Measurements from ENCODE around the gene GAK.

Gene GAK

DNA sequence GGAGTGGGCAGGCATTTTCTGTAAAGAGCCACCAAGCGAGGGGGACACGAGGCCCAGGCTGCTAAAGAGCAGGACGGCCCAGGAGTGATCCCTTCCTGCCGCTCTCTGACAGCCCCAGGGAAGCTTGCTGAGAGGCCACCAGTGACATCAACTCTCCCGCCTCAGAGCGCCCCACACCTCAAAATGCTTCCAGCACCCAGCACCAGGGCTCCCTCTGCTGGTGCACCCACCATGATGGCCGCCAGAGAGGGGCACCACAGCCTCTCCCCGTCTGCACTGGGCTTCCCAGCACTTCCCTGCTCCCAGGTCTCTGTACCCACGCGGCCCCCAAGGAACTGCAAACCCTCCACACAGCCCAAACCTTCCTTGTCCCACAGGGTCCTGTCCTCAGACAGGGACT is 40.4 kb downstream of the GAK start:
- H3K4me3 ChIP-seq (ENCODE audit: low read length) = no peak overlapping the region
- TF ChIP-seq ZNF274 (IDR thresholded peaks at IDR 0.05; ENCODE audit: low read depth, low read length) = no peak

DNA sequence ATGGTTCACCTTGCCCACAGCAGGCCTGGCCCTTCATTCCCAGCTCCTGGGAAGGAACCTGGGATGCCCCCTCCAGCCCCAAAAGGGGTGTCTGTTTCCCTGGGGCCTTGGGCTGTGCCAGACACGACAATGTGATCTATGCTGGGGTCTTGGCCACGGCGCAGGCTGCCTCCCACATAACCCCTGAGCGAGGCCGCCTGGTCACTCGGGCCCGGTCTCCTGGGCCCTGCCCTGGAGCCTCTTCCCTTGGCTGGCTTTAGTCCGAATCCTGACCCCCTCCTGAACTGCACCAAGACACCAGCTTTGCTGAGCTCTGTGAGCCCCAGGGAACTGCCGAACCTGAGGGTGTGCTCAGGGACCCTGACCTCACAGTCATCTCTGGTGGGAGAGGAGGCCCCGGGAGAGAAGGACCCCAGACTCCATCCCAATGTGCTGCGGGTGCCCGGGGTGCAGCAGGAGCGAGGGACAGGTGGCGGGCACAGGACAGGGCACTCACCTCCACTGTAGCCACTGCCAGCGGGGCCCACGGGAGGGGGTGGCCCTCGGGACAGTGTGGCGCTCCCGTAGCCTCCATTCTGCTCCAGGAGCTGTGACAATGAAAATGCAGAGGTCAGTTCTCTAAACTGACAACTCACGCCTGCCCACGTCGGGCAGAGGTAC is 42.0 kb downstream of the GAK start:
- TF ChIP-seq ZNF274 (IDR thresholded peaks at IDR 0.05; ENCODE audit: low read depth, low read length) = no peak
- H3K4me3 ChIP-seq (ENCODE audit: low read length) = no peak overlapping the region

DNA sequence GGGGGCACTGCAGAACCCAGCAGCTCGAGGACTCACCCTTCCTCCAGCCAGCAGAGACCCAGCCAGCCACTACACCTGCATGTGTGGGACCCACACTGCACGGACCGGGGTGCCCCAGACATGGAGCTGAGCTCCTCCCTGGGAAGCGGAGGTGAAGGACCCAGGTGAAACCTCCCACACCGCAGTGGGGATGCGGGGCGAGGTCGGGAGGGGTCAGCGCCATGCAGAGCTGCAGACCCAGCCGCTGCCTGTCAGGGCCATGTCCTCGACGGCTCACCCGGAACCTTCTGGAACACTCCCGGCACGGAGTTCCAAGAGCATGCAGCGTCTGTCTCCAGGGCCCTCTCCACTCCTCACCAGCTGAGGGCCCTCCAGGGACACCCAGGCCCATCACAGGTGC is 42.6 kb downstream of the GAK start:
- TF ChIP-seq ZNF274 (IDR thresholded peaks at IDR 0.05; ENCODE audit: low read depth, low read length) = no peak
- H3K4me3 ChIP-seq (ENCODE audit: low read length) = no peak overlapping the region

DNA sequence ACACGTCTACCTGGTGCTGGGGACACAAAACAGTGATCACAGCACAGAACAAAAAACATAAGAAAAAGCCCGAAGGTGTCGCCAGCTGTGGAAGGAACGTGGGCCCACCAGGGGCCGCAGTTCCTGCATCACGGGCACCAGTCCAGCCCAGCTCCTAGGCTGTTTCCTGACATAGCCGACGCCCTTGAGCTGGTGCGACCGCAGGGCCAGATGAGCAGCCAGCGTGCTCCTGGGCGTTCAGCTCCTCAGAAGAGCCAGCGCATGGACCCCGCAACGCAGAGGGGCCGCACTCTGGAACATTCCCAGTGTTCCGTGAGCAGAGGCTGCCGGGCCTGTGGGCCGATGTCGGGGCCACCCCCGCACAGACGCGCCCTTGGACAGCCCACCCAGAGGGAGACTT is 44.1 kb downstream of the GAK start:
- TF ChIP-seq ZNF274 (IDR thresholded peaks at IDR 0.05; ENCODE audit: low read depth, low read length) = no peak
- no peak overlapping the region for H3K4me3 ChIP-seq (ENCODE audit: low read length)

DNA sequence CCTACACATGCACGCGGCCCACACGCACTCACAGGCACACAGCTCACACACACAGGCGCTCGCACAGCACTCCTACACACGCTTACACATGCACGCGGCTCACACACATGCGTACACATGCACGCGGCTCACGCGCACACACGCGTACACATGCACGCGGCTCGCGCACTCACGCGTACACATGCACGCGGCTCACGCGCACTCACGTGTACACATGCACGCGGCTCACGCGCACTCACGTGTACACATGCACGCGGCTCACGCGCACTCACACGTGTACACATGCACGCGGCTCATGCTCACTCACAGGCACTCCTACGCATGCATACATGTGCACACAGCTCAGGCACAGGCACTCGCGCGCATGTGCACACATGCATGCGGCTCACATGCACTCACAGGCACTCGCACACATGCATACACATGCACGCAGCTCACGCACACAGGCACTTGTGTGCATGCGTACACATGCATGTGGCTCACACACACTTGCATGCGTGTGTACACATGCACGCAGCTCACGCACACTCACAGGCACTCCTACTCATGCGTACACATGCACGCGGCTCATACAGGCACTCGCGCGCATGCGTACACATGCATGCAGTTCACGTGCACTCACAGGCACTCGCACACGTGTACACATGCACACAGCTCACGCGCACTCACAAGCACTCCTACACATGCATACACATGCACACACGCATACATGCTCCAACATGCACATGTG is 44.9 kb downstream of the GAK start:
- H3K4me3 ChIP-seq (ENCODE audit: low read length) = no peak overlapping the region
- TF ChIP-seq ZNF274 (IDR thresholded peaks at IDR 0.05; ENCODE audit: low read depth, low read length) = no peak

DNA sequence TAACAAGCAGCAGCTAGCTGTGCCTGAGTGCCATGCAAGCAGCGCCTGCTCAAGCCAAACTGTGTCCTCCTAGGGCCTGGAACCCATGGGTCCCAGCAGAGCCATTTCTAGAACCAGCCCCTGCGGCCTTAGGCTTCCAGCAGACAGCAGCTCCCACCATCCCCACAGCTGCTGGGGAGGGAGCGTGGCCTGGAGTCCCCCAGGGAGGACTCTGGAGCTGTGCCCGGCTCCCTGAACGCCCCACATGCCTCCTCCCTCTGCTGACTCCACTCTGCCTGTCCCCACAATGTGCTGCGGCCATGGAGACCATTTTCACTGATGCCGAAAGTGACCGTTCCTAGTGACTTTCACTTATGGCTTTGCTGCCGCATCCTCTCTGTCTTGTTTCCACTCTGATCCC is 45.9 kb downstream of the GAK start:
- no peak overlapping the region for H3K4me3 ChIP-seq (ENCODE audit: low read length)
- TF ChIP-seq ZNF274 (IDR thresholded peaks at IDR 0.05; ENCODE audit: low read depth, low read length) = no peak

DNA sequence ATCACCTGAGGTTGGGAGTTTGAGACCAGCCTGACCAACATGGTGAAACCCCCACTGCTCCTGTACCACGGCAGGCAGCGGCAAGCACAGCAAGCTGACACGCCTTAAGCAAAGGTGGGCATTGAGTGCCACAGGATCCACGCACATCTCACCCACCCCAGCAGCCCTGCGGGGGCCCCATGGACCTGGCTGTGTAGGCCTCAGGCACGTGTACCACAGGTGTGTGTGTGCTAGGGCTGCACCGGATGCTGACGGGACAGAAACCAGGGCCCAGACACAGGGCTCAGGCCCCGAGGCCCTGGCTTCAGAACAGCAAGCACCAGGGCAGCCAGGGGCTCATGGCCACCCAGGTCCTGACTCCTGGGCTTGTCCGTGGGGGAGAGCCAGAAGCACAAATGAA is 46.8 kb downstream of the GAK start:
- H3K4me3 ChIP-seq (ENCODE audit: low read length) = no peak overlapping the region
- TF ChIP-seq ZNF274 (IDR thresholded peaks at IDR 0.05; ENCODE audit: low read depth, low read length) = no peak

DNA sequence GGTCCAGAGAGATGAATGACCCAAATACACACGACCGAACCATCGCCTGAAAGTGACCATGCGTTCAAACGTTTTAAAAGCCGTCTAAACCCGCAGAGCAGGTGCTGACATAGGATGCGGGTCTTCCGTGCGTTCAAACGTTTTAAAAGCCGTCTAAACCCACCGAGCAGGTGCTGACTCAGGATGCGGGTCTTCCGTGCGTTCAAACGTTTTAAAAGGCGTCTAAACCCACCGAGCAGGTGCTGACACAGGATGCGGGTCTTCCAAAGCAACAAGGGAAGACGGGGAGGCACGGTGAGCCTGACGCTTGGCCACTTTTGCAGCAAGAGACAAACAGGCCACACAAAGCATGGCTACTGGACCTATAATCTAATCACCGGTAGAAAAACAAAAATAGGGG is 47.2 kb downstream of the GAK start:
- TF ChIP-seq ZNF274 (IDR thresholded peaks at IDR 0.05; ENCODE audit: low read depth, low read length) = no peak

DNA sequence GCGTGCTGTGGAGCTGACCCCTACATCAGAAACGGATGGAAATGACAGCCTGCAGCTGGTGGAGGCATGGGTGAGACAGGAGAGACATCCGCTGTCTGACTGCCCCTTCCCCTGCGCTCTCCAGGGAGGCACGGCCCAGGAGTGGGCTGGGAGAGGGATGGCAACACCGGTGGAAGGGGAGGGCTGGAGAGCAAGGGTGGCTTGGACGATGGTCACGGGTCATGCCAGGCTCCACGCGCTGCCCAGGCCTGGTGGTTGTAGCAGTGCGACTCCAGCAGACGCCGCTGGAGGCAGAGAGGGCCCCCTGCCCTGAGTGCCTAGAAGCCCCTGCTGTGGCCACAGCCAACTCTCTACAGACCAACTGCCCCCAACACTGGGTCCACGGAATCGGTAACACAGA is 47.9 kb downstream of the GAK start:
- H3K4me3 ChIP-seq (ENCODE audit: low read length) = no peak overlapping the region
- TF ChIP-seq ZNF274 (IDR thresholded peaks at IDR 0.05; ENCODE audit: low read depth, low read length) = no peak

More for the DNA sequence above, 47.2 kb downstream of the GAK start:
- no peak overlapping the region for H3K4me3 ChIP-seq (ENCODE audit: low read length)

DNA sequence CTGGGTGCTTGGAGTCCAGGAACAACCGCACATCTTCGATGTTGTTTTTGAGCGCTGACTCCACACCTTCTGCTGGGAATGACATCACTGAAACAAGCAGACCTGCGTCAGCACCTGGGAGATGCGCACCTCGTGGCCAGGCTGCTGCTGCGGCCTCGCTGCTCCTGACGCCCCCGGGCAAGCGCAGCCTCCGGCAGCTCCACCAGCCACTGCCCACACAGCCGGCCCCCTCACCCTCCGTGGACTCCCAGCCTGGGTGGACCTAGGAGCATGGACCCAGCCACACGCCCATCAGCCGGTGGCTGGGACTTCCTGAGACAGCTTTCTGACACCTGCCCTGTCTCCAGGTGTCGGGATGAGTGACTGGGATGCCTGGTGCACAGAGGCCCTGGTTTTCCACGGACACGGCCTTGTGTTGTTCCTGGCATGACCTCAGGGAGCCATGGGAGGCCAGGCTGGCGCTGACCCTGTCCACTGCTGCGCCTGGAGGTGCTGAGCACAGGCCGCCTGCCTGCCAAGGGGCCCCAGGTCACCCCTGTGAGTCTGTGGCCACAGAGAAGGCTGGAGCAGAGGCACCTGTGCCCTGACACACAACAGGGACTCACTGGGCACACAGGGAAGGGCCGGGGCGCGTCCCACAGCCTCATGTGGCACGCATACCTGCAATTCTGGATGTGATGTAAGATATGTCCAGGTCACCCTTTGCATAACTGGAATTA is 48.6 kb downstream of the GAK start:
- no peak for TF ChIP-seq ZNF274 (IDR thresholded peaks at IDR 0.05; ENCODE audit: low read depth, low read length)
- H3K4me3 ChIP-seq (ENCODE audit: low read length) = no peak overlapping the region

DNA sequence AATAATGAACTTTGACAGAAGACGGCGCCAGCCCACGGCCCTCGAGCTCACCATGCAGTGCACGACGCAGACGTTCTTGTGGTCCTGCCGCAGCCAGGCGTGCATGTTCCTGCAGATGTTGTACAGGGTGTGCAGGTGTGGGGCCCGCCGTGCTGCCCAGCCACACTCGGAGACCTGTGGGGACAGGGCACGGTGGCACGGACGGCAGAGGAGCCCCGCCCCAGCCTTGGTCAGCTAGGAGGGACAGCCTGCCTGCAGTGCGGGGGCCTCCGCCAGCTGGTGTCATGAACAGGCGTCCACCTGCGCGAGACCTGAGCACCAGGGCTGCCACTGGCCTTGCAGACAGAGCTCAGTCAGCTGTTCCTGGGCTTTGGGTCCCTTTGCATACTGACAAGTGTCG is 49.5 kb downstream of the GAK start:
- TF ChIP-seq ZNF274 (IDR thresholded peaks at IDR 0.05; ENCODE audit: low read depth, low read length) = no peak
- H3K4me3 ChIP-seq (ENCODE audit: low read length) = no peak overlapping the region

DNA sequence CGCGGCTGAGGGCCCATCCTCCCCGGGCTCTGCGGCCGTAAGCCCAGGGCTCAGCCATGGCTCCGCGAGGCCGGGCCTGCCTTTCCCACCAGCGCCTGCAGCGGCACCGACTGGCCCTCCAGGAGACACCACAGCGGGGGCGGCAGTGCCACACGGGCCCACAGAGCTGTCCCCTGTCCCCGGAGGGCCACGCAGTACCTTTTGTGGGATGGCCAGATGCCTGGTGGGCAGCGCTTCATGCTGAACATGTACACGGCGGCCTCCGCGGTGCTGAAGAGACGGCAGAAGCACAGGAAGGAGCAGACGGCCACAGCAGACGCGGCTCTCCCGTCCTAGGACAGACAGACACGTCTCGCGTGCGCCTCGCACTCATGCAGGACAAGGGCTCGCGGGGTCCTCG is 50.4 kb downstream of the GAK start:
- no peak overlapping the region for H3K4me3 ChIP-seq (ENCODE audit: low read length)
- TF ChIP-seq ZNF274 (IDR thresholded peaks at IDR 0.05; ENCODE audit: low read depth, low read length) = no peak

DNA sequence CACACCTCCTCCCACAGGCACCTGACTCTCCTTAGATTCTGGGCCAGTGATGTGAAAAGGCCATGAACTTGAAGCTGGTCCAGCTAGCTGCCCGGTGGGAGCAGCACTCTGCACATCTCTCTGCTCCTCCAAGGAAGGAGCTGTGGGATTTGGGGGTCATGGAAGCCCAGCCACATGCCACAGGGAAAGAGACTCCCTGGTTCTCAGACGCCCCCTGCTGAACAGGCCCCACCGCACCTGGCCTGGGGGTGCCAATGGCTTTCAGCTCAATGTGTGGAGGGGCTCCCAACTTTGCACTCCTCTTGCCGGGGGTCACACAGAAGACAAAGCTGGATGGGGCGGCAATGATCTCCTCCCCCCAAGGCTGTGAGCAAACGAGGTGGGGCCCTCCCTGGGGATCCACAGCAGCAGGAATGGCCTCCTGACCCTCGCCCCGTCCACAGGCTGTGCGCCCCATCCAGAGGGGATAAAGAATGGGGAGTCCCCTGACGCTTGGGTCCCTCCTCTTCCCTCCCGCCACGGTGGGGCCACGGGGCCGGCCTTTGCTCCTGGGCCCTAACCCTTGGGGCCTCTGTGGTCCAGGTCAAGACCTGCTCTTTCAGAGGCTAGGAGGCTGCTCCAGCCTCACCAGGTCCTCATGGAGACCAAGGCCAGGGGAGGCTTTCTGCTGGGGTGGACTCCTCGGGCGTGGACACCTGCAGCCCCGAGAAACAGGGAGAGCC is 51.3 kb downstream of the GAK start:
- TF ChIP-seq ZNF274 (IDR thresholded peaks at IDR 0.05; ENCODE audit: low read depth, low read length) = no peak
- no peak overlapping the region for H3K4me3 ChIP-seq (ENCODE audit: low read length)

DNA sequence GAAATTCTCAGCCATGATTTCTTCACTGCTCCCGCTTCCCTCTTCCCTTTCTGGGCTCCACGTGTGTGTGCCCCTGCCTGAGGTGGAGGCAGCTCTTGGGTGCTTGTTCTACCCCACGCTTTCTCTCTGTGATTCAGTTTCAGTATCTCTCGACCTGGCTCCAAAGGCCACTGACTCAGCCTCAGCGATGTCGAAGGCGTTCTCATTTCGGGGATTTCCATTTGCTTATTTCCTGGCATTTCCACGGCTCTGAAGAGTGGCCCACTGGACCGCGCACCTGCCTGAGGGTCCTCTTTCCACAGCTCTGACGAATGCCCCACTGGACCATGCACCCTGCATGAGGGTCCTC is 52.4 kb downstream of the GAK start:
- TF ChIP-seq ZNF274 (IDR thresholded peaks at IDR 0.05; ENCODE audit: low read depth, low read length) = no peak
- no peak overlapping the region for H3K4me3 ChIP-seq (ENCODE audit: low read length)
